Measurements from ENCODE around the gene ELP6. TPM values are rescaled to one million over a fixed set of nuclear protein-coding genes. Genes with fewer than 3 reads are reported as not detected.
"Not testable (repeated sequence)": the region's sequence is repeated elsewhere in the genome, so short reads cannot be mapped to it uniquely, and the experiment has no call there.

Gene ELP6
- total and polyA plus RNA-seq, 5 experiments from 2014 or later = 29.9 to 41.9 (median 33.8) TPM

DNA sequence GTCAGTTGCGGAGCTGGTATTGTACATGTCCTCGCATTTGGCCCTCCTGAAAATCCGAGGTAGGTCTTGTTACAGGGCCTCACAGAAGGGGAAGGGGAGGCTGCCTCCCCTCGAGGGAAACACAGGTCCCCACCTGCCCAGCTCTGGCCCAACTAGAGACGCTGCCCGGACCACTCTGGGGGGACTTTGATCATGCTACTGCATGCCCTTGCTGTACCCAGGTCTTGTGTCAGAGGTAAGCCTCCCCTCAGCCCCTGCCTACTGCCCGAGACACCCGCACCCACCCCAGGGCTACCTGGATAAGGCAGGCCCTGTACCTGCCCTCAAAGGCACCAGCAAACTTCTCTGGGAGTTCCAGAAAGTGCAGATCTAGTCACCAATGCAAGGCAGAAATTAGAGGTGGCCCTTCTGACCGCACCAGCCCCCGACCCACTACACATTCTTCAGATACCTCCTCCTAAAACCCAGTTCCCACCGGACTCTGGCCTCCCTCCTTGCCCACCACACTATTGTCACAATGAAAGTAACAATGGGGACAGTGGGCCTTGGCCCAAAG is 36.8 kb downstream of the ELP6 start:
- Mint-ChIP-seq H3K36me3 (peaks cover 0 to 2% (median 0%) of the 10 kb centered on the region in 3 donors), H3K4me3 (peak overlapping the region; percentile 84 to 95 (median 92)), H3K4me1 (peaks cover 13 to 44% (median 40%) of the 10 kb centered on the region in 4 donors), H3K27me3 (no peaks in the 10 kb centered on the region), H3K9me3 (no peaks in the 10 kb centered on the region), H3K27ac (peak overlapping the region; percentile 75 to 97 (median 94))
- DNase-seq (peak in 2 of 10 donors; percentile 2 to 64), ATAC-seq (no peak)
- POLR2A ChIA-PET = interaction anchor here (0.5 to 2.3 kb wide), 6 partner anchors 10 to 686 kb away, joined by 3 to 23 read pairs (median 4); partner anchors contain the start of gene NBEAL2

DNA sequence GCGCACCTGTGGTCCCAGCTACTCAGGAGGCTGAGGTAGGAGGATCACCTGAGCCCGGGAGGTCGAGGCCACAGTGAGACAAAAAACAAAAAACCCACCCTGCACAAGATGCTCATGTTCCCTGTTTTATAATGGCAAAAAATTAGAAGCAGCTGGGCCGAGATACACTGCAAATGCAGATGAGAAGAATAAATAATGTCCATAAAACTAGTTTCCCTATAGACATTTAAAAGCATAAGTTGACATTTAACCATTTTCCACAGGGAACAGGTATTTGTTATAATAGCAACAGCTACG is 37.2 kb downstream of the ELP6 start:
- DNase-seq (no peak), ATAC-seq (no peak)
- Mint-ChIP-seq H3K4me3 (peak overlapping the region; percentile 84 to 95 (median 92)), H3K9me3 (no peaks in the 10 kb centered on the region), H3K27ac (peak overlapping the region; percentile 91 to 97 (median 94)), H3K27me3 (no peaks in the 10 kb centered on the region), H3K36me3 (peaks cover 0 to 2% (median 0%) of the 10 kb centered on the region in 3 donors), H3K4me1 (peaks cover 13 to 45% (median 40%) of the 10 kb centered on the region in 4 donors)
- POLR2A ChIA-PET = interaction anchor here (0.5 to 2.3 kb wide), 5 partner anchors 11 to 687 kb away, joined by 3 to 23 read pairs (median 5); partner anchors contain the start of gene NBEAL2

GRCh38 chr3:47475570-47476329 is 37.8 kb downstream of the ELP6 start, which contains the start of gene SCAP:
TSS of gene SCAP (minus strand) at chr3:47475941. CDS start at chr3:47442993, 32,948 bp downstream.
- H3K4me1 Mint-ChIP-seq = peaks cover 16 to 47% (median 43%) of the 10 kb centered on the region in 4 donors
- H3K36me3 Mint-ChIP-seq = peaks cover 0 to 2% (median 0%) of the 10 kb centered on the region in 3 donors
- peak; percentile 84 to 87 for ATAC-seq
- peak within 1 kb of the TSS; percentile 88 to 97 (median 94) for H3K4me3 Mint-ChIP-seq
- H3K27ac Mint-ChIP-seq = peak within 1 kb of the TSS; percentile 91 to 97 (median 94)
- DNase-seq = peak; percentile 91 to 98 (median 95)
- H3K27me3 Mint-ChIP-seq = no peaks in the 10 kb centered on the region
- POLR2A ChIA-PET = interaction anchor here (0.5 to 2.3 kb wide), 8 partner anchors 11 to 496 kb away, joined by 3 to 23 read pairs (median 4); partner anchors contain the start of genes NBEAL2 and PTPN23
- no peaks in the 10 kb centered on the region for H3K9me3 Mint-ChIP-seq

GRCh38 chr3:47475029-47475569 is 38.4 kb downstream of the ELP6 start:
- H3K27me3 Mint-ChIP-seq = no peaks in the 10 kb centered on the region

DNA sequence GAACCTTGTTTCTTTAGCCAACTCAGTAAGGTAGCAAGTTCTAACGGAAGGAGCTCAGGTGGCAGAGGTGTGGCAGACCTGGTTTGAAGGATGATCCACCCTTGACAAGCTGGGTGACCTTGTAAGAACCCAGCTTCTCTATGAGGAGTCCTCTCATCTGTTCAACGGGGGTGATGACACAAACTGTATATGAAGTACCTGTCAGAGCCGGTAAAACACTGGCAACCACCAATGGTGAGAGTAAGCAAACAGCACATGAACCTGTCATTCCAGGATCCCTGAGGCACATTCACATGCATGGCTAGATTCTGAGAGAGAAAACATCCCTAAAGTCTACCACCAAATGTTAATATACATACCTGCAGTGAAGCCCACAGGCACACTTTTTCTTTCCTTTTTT is 40.1 kb downstream of the ELP6 start:
- POLR2A ChIA-PET = interaction anchor here (1.5 kb wide), 1 partner anchor 308 kb away, joined by 3 read pairs; no protein-coding TSS in a partner anchor
- H3K27ac Mint-ChIP-seq = peak overlapping the region; percentile 56 to 86 (median 70)
- peak overlapping the region; percentile 54 to 95 (median 77) for H3K4me3 Mint-ChIP-seq
- H3K4me1 Mint-ChIP-seq = peaks cover 19 to 54% (median 52%) of the 10 kb centered on the region in 4 donors
- no peak for ATAC-seq
- H3K9me3 Mint-ChIP-seq = no peaks in the 10 kb centered on the region
- no peak for DNase-seq
- H3K36me3 Mint-ChIP-seq = peaks cover 0 to 7% (median 3%) of the 10 kb centered on the region in 3 donors
- no peaks in the 10 kb centered on the region for H3K27me3 Mint-ChIP-seq

More at GRCh38 chr3:47475029-47475569, 38.4 kb downstream of the ELP6 start:
- Mint-ChIP-seq H3K4me3 (peak overlapping the region; percentile 88 to 97 (median 92)), H3K36me3 (peaks cover 0 to 5% (median 0%) of the 10 kb centered on the region in 3 donors), H3K9me3 (no peaks in the 10 kb centered on the region), H3K27ac (peak overlapping the region; percentile 85 to 96 (median 90)), H3K4me1 (peaks cover 18 to 48% (median 47%) of the 10 kb centered on the region in 4 donors)
- POLR2A ChIA-PET = interaction anchor here (0.5 to 2.3 kb wide), 6 partner anchors 32 to 496 kb away, joined by 3 to 23 read pairs (median 4); partner anchors contain the start of genes NBEAL2 and PTPN23
- DNase-seq (peak in 1 of 10 donors; percentile 27), ATAC-seq (peak; percentile 42 to 56)

GRCh38 chr3:47469616-47470015 is 43.9 kb downstream of the ELP6 start:
- H3K27me3 Mint-ChIP-seq = no peaks in the 10 kb centered on the region

GRCh38 chr3:47468315-47468714 is 45.2 kb downstream of the ELP6 start:
- ATAC-seq, POLR2A ChIA-PET, DNase-seq: not testable (repeated sequence)

More at GRCh38 chr3:47469616-47470015, 43.9 kb downstream of the ELP6 start:
- Mint-ChIP-seq H3K36me3 (peaks cover 0 to 31% (median 21%) of the 10 kb centered on the region in 3 donors), H3K9me3 (peaks cover 0 to 4% (median 0%) of the 10 kb centered on the region in 9 donors), H3K4me1 (peaks cover 21 to 44% (median 40%) of the 10 kb centered on the region in 4 donors), H3K27ac (no peak overlapping the region), H3K4me3 (no peak overlapping the region)
- no peak for ATAC-seq
- DNase-seq = no peak
- POLR2A ChIA-PET = no interaction called here

GRCh38 chr3:47464588-47464987 is 48.9 kb downstream of the ELP6 start:
- Mint-ChIP-seq H3K27ac (peak overlapping the region in 2 of 10 donors; percentile 27 to 28), H3K36me3 (peaks cover under 1 to 37% (median 31%) of the 10 kb centered on the region in 3 donors), H3K4me1 (peaks cover 20 to 34% (median 31%) of the 10 kb centered on the region in 4 donors), H3K4me3 (no peak overlapping the region), H3K9me3 (peaks cover 0 to 10% (median 0%) of the 10 kb centered on the region in 9 donors), H3K27me3 (no peaks in the 10 kb centered on the region)
- DNase-seq (no peak), ATAC-seq (no peak)
- POLR2A ChIA-PET = no interaction called here

More at GRCh38 chr3:47468315-47468714, 45.2 kb downstream of the ELP6 start:
- Mint-ChIP-seq H3K4me1 (peaks cover 19 to 36% (median 33%) of the 10 kb centered on the region in 4 donors), H3K36me3 (peaks cover 0 to 34% (median 22%) of the 10 kb centered on the region in 3 donors)
- not testable (repeated sequence) for H3K9me3 Mint-ChIP-seq, H3K4me3 Mint-ChIP-seq, H3K27me3 Mint-ChIP-seq, H3K27ac Mint-ChIP-seq

GRCh38 chr3:47459534-47460085 is 53.9 kb downstream of the ELP6 start:
- H3K27ac Mint-ChIP-seq, ATAC-seq: not testable (repeated sequence)

GRCh38 chr3:47456984-47457383 is 56.5 kb downstream of the ELP6 start:
- peaks cover 14 to 51% (median 38%) of the 10 kb centered on the region in 4 donors for H3K4me1 Mint-ChIP-seq
- POLR2A ChIA-PET = no interaction called here

More at GRCh38 chr3:47459534-47460085, 53.9 kb downstream of the ELP6 start:
- POLR2A ChIA-PET, H3K27me3 Mint-ChIP-seq, H3K4me3 Mint-ChIP-seq, DNase-seq: not testable (repeated sequence)
- Mint-ChIP-seq H3K9me3 (peaks cover 0 to 11% (median 4%) of the 10 kb centered on the region in 9 donors), H3K36me3 (peaks cover 7 to 16% (median 15%) of the 10 kb centered on the region in 3 donors), H3K4me1 (peaks cover 13 to 44% (median 30%) of the 10 kb centered on the region in 4 donors)

GRCh38 chr3:47455806-47456452 is 57.6 kb downstream of the ELP6 start:
- H3K36me3 Mint-ChIP-seq = peaks cover 7 to 13% (median 12%) of the 10 kb centered on the region in 3 donors
- peaks cover 20 to 52% (median 41%) of the 10 kb centered on the region in 4 donors for H3K4me1 Mint-ChIP-seq
- H3K27me3 Mint-ChIP-seq = no peaks in the 10 kb centered on the region
- ATAC-seq (no peak), DNase-seq (no peak)
- peaks cover 0 to 9% (median 4%) of the 10 kb centered on the region in 9 donors for H3K9me3 Mint-ChIP-seq
- POLR2A ChIA-PET = no interaction called here
- H3K27ac Mint-ChIP-seq = peak overlapping the region in 4 of 10 donors; percentile 3 to 67 (median 36)
- peak overlapping the region in 1 of 10 donors; percentile 5 for H3K4me3 Mint-ChIP-seq

More at GRCh38 chr3:47456984-47457383, 56.5 kb downstream of the ELP6 start:
- DNase-seq (no peak), ATAC-seq (no peak)
- Mint-ChIP-seq H3K9me3 (peaks cover 0 to 11% (median 4%) of the 10 kb centered on the region in 9 donors), H3K27me3 (no peaks in the 10 kb centered on the region), H3K36me3 (peaks cover 7 to 14% (median 8%) of the 10 kb centered on the region in 3 donors), H3K27ac (peak overlapping the region in 1 of 10 donors; percentile 66), H3K4me3 (no peak overlapping the region)
